HEK293 (cell line): ENCODE data around the gene ACADM.

Source experiments
- CTCF ChIA-PET: fragments of 350-600 bp; formaldehyde crosslinking; extraction: SDS; loops from one replicate; lab custom pipeline; 2021; ENCODE audit warnings: antibody characterized with exemption; lab: Yijun Ruan, JAX
- POLR2A ChIA-PET: fragments of 300-600 bp; formaldehyde crosslinking; extraction: SDS; loops from one replicate; lab custom pipeline; 2020; ENCODE audit warnings: antibody characterized with exemption, inconsistent platforms; lab: Yijun Ruan, JAX
- H3K27ac ChIP-seq: fragments of 200-500 bp; sonication (Bioruptor generic); 2 replicates; pipeline ENCODE4 v1.5.1; 2014; ENCODE audit warnings: low read depth, low read length, control low read depth, inconsistent platforms; ENCODE audit errors: extremely low read depth
- H3K36me3 ChIP-seq, 2 experiments: fragments of 200-500 bp in 1 of 2; sonication (Bioruptor generic) in 1 of 2; 1 replicate in 1 of 2; 2 replicates in 1 of 2; pipeline ENCODE4 v1.5.1; 2014 to 2017; ENCODE audit warnings: inconsistent platforms in 2 of 2, low read length in 2 of 2; ENCODE audit not compliant: control insufficient read depth in 2 of 2, insufficient read depth in 1 of 2
- H3K4me1 ChIP-seq: fragments of 200-500 bp; sonication (Bioruptor generic); 2 replicates; pipeline ENCODE4 v1.5.1; 2014; ENCODE audit warnings: mild to moderate bottlenecking, low read length, inconsistent platforms; ENCODE audit not compliant: control insufficient read depth, insufficient read depth
- H3K4me3 ChIP-seq: 2 replicates; pipeline ENCODE4 v1.5.1; 2011; ENCODE audit warnings: low read depth, mild to moderate bottlenecking, control low read depth, low read length, moderate library complexity
- H3K9me3 ChIP-seq: fragments of 200-500 bp; sonication (Bioruptor generic); 2 replicates; pipeline ENCODE4 v1.5.1; 2014; ENCODE audit warnings: low read depth, low read length, inconsistent platforms; ENCODE audit not compliant: control insufficient read depth, insufficient read depth
- AEBP2 ChIP-seq: fragments of 450-650 bp; formaldehyde crosslinking; IDR thresholded peaks from 2 replicates; pipeline ENCODE4 v1.5.1; 2016; ENCODE audit warnings: missing biosample characterization, missing genetic modification characterization, borderline replicate concordance
- MYNN ChIP-seq: fragments of 450-650 bp; formaldehyde crosslinking; IDR thresholded peaks from 2 replicates; pipeline ENCODE4 v1.5.1; 2016; ENCODE audit warnings: missing biosample characterization, missing genetic modification characterization, borderline replicate concordance
- OSR2 ChIP-seq: fragments of 450-650 bp; formaldehyde crosslinking; IDR thresholded peaks from 2 replicates; pipeline ENCODE4 v1.5.1; 2016; ENCODE audit warnings: missing biosample characterization, missing genetic modification characterization
- PATZ1 ChIP-seq: fragments of 450-650 bp; formaldehyde crosslinking; IDR thresholded peaks from 2 replicates; pipeline ENCODE4 v1.5.1; 2016; ENCODE audit warnings: missing biosample characterization, missing genetic modification characterization
- REPIN1 ChIP-seq: fragments of 450-650 bp; formaldehyde crosslinking; IDR thresholded peaks from 2 replicates; pipeline ENCODE4 v1.5.1; 2017; ENCODE audit warnings: missing biosample characterization, missing genetic modification characterization, low read depth
- TSHZ1 ChIP-seq: fragments of 450-650 bp; formaldehyde crosslinking; IDR thresholded peaks from 2 replicates; pipeline ENCODE4 v1.5.1; 2016; ENCODE audit warnings: missing biosample characterization, missing genetic modification characterization, borderline replicate concordance
- ZBTB49 ChIP-seq: fragments of 450-650 bp; formaldehyde crosslinking; IDR thresholded peaks from 2 replicates; pipeline ENCODE4 v1.5.1; 2016; ENCODE audit warnings: missing biosample characterization, missing genetic modification characterization, low read depth
- ZBTB8A ChIP-seq: fragments of 450-650 bp; formaldehyde crosslinking; IDR thresholded peaks from 2 replicates; pipeline ENCODE4 v1.5.1; 2016; ENCODE audit warnings: missing biosample characterization, missing genetic modification characterization
- ZFP3 ChIP-seq: fragments of 450-650 bp; formaldehyde crosslinking; IDR thresholded peaks from 2 replicates; pipeline ENCODE4 v1.5.1; 2016; ENCODE audit warnings: low read depth, missing biosample characterization, missing genetic modification characterization
- ZIC2 ChIP-seq: fragments of 450-650 bp; formaldehyde crosslinking; IDR thresholded peaks from 2 replicates; pipeline ENCODE4 v1.5.1; 2016; ENCODE audit warnings: missing biosample characterization, missing genetic modification characterization
- ZNF133 ChIP-seq: fragments of 450-650 bp; formaldehyde crosslinking; IDR thresholded peaks from 2 replicates; pipeline ENCODE4 v1.5.1; 2016; ENCODE audit warnings: missing biosample characterization, missing genetic modification characterization
- ZNF184 ChIP-seq: fragments of 450-650 bp; IDR thresholded peaks from 2 replicates; pipeline ENCODE4 v1.5.1; 2018; ENCODE audit warnings: missing biosample characterization, mild to moderate bottlenecking, missing genetic modification characterization
- ZNF248 ChIP-seq: fragments of 450-650 bp; formaldehyde crosslinking; IDR thresholded peaks from 2 replicates; pipeline ENCODE4 v1.5.1; 2017; ENCODE audit warnings: missing biosample characterization, missing genetic modification characterization
- ZNF292 ChIP-seq: fragments of 450-650 bp; formaldehyde crosslinking; IDR thresholded peaks from 2 replicates; pipeline ENCODE4 v1.5.1; 2016; ENCODE audit warnings: low read depth, missing biosample characterization, missing genetic modification characterization, borderline replicate concordance
- ZNF629 ChIP-seq: fragments of 450-650 bp; formaldehyde crosslinking; IDR thresholded peaks from 2 replicates; pipeline ENCODE4 v1.5.1; 2017; ENCODE audit warnings: missing biosample characterization, missing genetic modification characterization
- ZNF645 ChIP-seq: fragments of 450-650 bp; formaldehyde crosslinking; IDR thresholded peaks from 2 replicates; pipeline ENCODE4; 2016; ENCODE audit warnings: missing biosample characterization, missing genetic modification characterization
- ZNF785 ChIP-seq: fragments of 450-650 bp; formaldehyde crosslinking; IDR thresholded peaks from 2 replicates; pipeline ENCODE4 v1.5.1; 2016; ENCODE audit warnings: missing biosample characterization, missing genetic modification characterization
- ZNF791 ChIP-seq: fragments of 450-650 bp; formaldehyde crosslinking; IDR thresholded peaks from 2 replicates; pipeline ENCODE4 v1.5.1; 2016; ENCODE audit warnings: missing biosample characterization, missing genetic modification characterization

ACADM gene

GRCh38 chr1:75727571-75727970 is 3.1 kb downstream of the ACADM start:
- TF ChIP-seq AEBP2 (tag by site-specific recombination) (no peak), ZNF629 (tag by site-specific recombination) (no peak), ZFP3 (tag by site-specific recombination) (no peak), ZNF791 (tag by site-specific recombination) (no peak), ZNF248 (tag by site-specific recombination) (no peak), ZNF785 (tag by site-specific recombination) (no peak), PATZ1 (tag by site-specific recombination) (no peak), ZNF645 (tag by site-specific recombination) (no peak), ZNF133 (no peak), ZBTB49 (tag by site-specific recombination) (no peak), ZIC2 (no peak), ZBTB8A (tag by site-specific recombination) (no peak), REPIN1 (tag by site-specific recombination) (no peak), MYNN (tag by site-specific recombination) (no peak), ZNF292 (tag by site-specific recombination) (no peak), ZNF184 (no peak), OSR2 (no peak), TSHZ1 (no peak)
- ChIA-PET POLR2A (no interaction called here), CTCF (no interaction called here)
- Histone ChIP-seq H3K4me1 (no peaks in the 10 kb centered on the region), H3K4me3 (no peak overlapping the region), H3K27ac (no peak overlapping the region), H3K9me3 (no peaks in the 10 kb centered on the region), H3K36me3 (no peaks in the 10 kb centered on the region; a peak in 1 of 3 replicates)
